ENCODE measurements around the gene CHI3L2. TPM values are rescaled to one million over a fixed set of nuclear protein-coding genes. Genes with fewer than 3 reads are reported as not detected.

Gene CHI3L2
- total and polyA plus RNA-seq, 10 of the 15 experiments (the other 5 are each of a cell fraction or from before 2014, with no cell fraction given), result 37.1 to 508 (median 98.3) TPM

DNA sequence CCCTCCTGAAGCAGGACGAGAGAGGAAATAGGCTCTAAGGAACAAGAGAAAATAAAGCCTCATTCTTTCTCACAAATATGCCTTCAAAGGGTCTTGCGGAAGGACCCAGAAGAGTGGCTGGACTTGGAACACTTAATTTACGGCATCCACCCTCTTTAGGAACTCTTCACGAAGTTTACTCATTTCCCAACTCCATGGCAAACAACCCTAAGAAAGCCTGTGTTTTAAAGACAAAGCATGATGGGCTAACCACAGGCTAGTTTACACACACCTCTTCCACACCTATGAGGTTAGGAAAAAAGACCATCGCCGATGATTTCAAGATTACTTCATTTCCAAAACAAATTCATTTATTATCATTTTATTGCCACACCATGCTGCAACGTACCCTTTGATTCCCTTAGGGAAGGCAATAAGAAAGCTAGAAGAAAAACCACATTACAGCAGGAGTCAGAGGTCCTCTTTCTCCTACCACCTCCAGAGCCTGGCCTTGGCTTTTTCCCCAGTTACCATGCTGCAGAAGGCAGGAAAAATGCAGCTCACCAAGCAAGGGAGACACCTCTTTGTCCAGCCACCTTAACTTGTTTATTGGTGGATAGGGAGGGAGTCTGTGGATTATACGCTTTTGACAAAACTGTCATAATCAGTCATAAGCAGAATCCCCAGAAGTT is 29.6 kb downstream of the CHI3L2 start (continued):
- TF ChIP-seq, protein P1, sequence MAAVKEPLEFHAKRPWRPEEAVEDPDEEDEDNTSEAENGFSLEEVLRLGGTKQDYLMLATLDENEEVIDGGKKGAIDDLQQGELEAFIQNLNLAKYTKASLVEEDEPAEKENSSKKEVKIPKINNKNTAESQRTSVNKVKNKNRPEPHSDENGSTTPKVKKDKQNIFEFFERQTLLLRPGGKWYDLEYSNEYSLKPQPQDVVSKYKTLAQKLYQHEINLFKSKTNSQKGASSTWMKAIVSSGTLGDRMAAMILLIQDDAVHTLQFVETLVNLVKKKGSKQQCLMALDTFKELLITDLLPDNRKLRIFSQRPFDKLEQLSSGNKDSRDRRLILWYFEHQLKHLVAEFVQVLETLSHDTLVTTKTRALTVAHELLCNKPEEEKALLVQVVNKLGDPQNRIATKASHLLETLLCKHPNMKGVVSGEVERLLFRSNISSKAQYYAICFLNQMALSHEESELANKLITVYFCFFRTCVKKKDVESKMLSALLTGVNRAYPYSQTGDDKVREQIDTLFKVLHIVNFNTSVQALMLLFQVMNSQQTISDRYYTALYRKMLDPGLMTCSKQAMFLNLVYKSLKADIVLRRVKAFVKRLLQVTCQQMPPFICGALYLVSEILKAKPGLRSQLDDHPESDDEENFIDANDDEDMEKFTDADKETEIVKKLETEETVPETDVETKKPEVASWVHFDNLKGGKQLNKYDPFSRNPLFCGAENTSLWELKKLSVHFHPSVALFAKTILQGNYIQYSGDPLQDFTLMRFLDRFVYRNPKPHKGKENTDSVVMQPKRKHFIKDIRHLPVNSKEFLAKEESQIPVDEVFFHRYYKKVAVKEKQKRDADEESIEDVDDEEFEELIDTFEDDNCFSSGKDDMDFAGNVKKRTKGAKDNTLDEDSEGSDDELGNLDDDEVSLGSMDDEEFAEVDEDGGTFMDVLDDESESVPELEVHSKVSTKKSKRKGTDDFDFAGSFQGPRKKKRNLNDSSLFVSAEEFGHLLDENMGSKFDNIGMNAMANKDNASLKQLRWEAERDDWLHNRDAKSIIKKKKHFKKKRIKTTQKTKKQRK (IDR thresholded peaks at IDR 0.05; ENCODE audit: low read depth, low read length), result no peak
- TF ChIP-seq, protein P2, sequence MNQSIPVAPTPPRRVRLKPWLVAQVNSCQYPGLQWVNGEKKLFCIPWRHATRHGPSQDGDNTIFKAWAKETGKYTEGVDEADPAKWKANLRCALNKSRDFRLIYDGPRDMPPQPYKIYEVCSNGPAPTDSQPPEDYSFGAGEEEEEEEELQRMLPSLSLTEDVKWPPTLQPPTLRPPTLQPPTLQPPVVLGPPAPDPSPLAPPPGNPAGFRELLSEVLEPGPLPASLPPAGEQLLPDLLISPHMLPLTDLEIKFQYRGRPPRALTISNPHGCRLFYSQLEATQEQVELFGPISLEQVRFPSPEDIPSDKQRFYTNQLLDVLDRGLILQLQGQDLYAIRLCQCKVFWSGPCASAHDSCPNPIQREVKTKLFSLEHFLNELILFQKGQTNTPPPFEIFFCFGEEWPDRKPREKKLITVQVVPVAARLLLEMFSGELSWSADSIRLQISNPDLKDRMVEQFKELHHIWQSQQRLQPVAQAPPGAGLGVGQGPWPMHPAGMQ (IDR thresholded peaks at IDR 0.05; ENCODE audit: borderline replicate concordance), result no peak
- TF ChIP-seq ASH2L (IDR thresholded peaks at IDR 0.05; ENCODE audit: borderline replicate concordance, low read depth) (no peak), FOXK2 (IDR thresholded peaks at IDR 0.05) (no peak), NR2F1 (conservative IDR thresholded peaks at IDR 0.05) (no peak), MTA3 (IDR thresholded peaks at IDR 0.05; ENCODE audit: borderline replicate concordance, low read length) (no peak), LARP7 (IDR thresholded peaks at IDR 0.05) (no peak), POU2F2 (IDR thresholded peaks at IDR 0.05; ENCODE audit: borderline replicate concordance, low read depth, low read length) (no peak)
- TF ChIP-seq, protein P3, sequence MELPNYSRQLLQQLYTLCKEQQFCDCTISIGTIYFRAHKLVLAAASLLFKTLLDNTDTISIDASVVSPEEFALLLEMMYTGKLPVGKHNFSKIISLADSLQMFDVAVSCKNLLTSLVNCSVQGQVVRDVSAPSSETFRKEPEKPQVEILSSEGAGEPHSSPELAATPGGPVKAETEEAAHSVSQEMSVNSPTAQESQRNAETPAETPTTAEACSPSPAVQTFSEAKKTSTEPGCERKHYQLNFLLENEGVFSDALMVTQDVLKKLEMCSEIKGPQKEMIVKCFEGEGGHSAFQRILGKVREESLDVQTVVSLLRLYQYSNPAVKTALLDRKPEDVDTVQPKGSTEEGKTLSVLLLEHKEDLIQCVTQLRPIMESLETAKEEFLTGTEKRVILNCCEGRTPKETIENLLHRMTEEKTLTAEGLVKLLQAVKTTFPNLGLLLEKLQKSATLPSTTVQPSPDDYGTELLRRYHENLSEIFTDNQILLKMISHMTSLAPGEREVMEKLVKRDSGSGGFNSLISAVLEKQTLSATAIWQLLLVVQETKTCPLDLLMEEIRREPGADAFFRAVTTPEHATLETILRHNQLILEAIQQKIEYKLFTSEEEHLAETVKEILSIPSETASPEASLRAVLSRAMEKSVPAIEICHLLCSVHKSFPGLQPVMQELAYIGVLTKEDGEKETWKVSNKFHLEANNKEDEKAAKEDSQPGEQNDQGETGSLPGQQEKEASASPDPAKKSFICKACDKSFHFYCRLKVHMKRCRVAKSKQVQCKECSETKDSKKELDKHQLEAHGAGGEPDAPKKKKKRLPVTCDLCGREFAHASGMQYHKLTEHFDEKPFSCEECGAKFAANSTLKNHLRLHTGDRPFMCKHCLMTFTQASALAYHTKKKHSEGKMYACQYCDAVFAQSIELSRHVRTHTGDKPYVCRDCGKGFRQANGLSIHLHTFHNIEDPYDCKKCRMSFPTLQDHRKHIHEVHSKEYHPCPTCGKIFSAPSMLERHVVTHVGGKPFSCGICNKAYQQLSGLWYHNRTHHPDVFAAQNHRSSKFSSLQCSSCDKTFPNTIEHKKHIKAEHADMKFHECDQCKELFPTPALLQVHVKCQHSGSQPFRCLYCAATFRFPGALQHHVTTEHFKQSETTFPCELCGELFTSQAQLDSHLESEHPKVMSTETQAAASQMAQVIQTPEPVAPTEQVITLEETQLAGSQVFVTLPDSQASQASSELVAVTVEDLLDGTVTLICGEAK (IDR thresholded peaks at IDR 0.05; ENCODE audit: borderline replicate concordance), result no peak

Data from GM12878 (cell line).